HL-60 (cell line): ENCODE measurements around the gene NHSL1.

Experiments used
- DNase-seq, 2 experiments: peaks; one replicate each; pipeline ENCODE4 v3.0.0-alpha.2; 2010 to 2020; ENCODE audit warnings: low read depth in 1 of 2, low spot score in 1 of 2
- H3K27ac ChIP-seq: fragments of 250-450 bp; sonication (Bioruptor Pico); replicated peaks from 2 replicates; pipeline ENCODE4 v1.5.1; 2020; ENCODE audit warnings: mild to moderate bottlenecking, moderate library complexity
- H3K27me3 ChIP-seq: fragments of 250-450 bp; sonication (Bioruptor Pico); 2 replicates; pipeline ENCODE4 v1.5.1; 2021; ENCODE audit warnings: mild to moderate bottlenecking, moderate library complexity; ENCODE audit not compliant: insufficient read depth, poor library complexity, severe bottlenecking
- H3K4me3 ChIP-seq: replicated peaks from 2 replicates; pipeline ENCODE4 v1.5.1; 2011; ENCODE audit warnings: mild to moderate bottlenecking, control low read depth, low read length; ENCODE audit not compliant: insufficient read depth
- CTCF ChIP-seq: IDR thresholded peaks from one replicate; pipeline ENCODE4 v1.5.1; 2011; ENCODE audit warnings: low read length, control low read depth, inconsistent platforms; ENCODE audit not compliant: insufficient read depth
- GABPA ChIP-seq: IDR thresholded peaks from 2 replicates; pipeline ENCODE4 v1.6.1; 2012; ENCODE audit warnings: low read depth
- POLR2AphosphoS5 ChIP-seq: IDR thresholded peaks from 2 replicates; pipeline ENCODE4 v1.6.1; 2012; ENCODE audit warnings: low read depth
- SPI1 ChIP-seq: IDR thresholded peaks from 2 replicates; pipeline ENCODE4 v1.6.1; 2012; ENCODE audit warnings: low read depth, mild to moderate bottlenecking, borderline replicate concordance
- TF ChIP-seq, protein P1 (sequence below): IDR thresholded peaks from 2 replicates; pipeline ENCODE4 v1.6.1; 2012; ENCODE audit warnings: low read depth; ENCODE audit not compliant: insufficient replicate concordance

The NHSL1 gene

DNA sequence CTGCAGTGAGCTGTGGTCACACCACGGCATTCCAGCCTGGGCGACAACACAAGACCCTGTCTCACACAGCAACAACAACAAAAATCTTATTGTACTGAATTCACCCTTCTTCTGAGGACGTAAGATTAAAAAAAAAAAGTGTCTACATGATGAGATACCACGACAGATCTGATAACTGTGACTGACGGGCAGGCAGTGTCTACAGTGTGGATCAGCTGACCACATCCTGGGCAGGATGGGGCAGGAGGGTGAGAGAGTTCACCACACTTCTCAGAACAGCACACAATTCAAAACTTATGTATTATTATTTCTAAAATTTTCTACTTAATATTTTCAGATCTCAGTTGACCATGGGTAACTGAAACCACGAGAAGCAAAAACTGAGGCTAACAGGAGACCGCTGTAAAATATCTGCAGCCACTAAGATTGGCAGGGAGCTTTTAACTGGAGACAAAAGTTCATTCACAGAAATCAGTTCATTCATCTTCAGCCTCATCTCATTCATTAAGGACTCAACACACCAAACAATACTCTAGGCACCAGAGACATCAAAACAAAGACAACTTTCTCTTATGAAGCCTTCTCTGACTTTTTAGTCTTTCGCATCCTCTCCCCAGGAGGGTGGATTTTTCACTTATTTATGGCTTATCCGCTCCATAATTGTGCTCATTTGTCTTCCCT, 15.7 kb upstream of the NHSL1 start:
- DNase-seq: no peak
- H3K27ac ChIP-seq: no peak overlapping the region
- H3K27me3 ChIP-seq: no peaks in the 10 kb centered on the region
- no peak overlapping the region for H3K4me3 ChIP-seq
- no peak for TF ChIP-seq SPI1
- TF ChIP-seq, protein P1, sequence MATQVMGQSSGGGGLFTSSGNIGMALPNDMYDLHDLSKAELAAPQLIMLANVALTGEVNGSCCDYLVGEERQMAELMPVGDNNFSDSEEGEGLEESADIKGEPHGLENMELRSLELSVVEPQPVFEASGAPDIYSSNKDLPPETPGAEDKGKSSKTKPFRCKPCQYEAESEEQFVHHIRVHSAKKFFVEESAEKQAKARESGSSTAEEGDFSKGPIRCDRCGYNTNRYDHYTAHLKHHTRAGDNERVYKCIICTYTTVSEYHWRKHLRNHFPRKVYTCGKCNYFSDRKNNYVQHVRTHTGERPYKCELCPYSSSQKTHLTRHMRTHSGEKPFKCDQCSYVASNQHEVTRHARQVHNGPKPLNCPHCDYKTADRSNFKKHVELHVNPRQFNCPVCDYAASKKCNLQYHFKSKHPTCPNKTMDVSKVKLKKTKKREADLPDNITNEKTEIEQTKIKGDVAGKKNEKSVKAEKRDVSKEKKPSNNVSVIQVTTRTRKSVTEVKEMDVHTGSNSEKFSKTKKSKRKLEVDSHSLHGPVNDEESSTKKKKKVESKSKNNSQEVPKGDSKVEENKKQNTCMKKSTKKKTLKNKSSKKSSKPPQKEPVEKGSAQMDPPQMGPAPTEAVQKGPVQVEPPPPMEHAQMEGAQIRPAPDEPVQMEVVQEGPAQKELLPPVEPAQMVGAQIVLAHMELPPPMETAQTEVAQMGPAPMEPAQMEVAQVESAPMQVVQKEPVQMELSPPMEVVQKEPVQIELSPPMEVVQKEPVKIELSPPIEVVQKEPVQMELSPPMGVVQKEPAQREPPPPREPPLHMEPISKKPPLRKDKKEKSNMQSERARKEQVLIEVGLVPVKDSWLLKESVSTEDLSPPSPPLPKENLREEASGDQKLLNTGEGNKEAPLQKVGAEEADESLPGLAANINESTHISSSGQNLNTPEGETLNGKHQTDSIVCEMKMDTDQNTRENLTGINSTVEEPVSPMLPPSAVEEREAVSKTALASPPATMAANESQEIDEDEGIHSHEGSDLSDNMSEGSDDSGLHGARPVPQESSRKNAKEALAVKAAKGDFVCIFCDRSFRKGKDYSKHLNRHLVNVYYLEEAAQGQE: no peak

DNA sequence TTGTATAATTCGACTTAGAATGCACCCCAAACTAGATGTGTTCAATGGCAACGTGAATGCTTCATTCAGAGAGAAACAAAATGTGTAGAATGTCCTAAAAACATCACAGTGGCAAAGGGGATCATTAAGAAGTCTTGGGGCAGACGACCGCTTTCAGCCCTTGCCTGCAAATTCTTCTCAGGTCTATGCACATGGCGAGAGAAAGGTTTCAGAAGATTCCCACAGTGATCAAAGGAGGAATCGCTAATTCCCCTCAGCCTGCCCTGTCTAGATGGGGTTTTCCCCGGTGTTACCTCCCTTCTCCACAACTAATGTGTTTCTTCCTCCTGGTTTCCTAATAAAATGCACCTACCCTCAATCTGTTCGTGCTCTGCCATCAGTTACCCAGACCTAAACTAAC, 13.3 kb upstream of the NHSL1 start:
- H3K27me3 ChIP-seq: no peaks in the 10 kb centered on the region
- DNase-seq: no peak
- no peak overlapping the region for H3K4me3 ChIP-seq
- no peak for TF ChIP-seq SPI1
- TF ChIP-seq, protein P1: no peak
- no peak for TF ChIP-seq CTCF
- TF ChIP-seq POLR2AphosphoS5: no peak
- TF ChIP-seq GABPA: no peak
- no peak overlapping the region for H3K27ac ChIP-seq

GRCh38 chr6:138510093-138510492, 10.8 kb upstream of the NHSL1 start:
- no peaks in the 10 kb centered on the region for H3K27me3 ChIP-seq
- TF ChIP-seq, protein P1: no peak
- no peak for TF ChIP-seq POLR2AphosphoS5
- no peak for TF ChIP-seq CTCF
- no peak for TF ChIP-seq SPI1
- no peak for TF ChIP-seq GABPA
- no peak for DNase-seq
- H3K27ac ChIP-seq: no peak overlapping the region
- no peak overlapping the region for H3K4me3 ChIP-seq
